IPS DF 4.7 (cell line): ENCODE data around the gene PSMD9.
"Not testable (repeated sequence)": the region's sequence is repeated elsewhere in the genome, so short reads cannot be mapped to it uniquely, and the experiment has no call there.

Source experiments
- DNase-seq: peaks from one replicate; pipeline ENCODE4 v3.0.0-alpha.2; 2013; ENCODE audit warnings: low spot score; ENCODE audit errors: extremely low read depth

PSMD9 gene, protein sequence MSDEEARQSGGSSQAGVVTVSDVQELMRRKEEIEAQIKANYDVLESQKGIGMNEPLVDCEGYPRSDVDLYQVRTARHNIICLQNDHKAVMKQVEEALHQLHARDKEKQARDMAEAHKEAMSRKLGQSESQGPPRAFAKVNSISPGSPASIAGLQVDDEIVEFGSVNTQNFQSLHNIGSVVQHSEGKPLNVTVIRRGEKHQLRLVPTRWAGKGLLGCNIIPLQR

DNA sequence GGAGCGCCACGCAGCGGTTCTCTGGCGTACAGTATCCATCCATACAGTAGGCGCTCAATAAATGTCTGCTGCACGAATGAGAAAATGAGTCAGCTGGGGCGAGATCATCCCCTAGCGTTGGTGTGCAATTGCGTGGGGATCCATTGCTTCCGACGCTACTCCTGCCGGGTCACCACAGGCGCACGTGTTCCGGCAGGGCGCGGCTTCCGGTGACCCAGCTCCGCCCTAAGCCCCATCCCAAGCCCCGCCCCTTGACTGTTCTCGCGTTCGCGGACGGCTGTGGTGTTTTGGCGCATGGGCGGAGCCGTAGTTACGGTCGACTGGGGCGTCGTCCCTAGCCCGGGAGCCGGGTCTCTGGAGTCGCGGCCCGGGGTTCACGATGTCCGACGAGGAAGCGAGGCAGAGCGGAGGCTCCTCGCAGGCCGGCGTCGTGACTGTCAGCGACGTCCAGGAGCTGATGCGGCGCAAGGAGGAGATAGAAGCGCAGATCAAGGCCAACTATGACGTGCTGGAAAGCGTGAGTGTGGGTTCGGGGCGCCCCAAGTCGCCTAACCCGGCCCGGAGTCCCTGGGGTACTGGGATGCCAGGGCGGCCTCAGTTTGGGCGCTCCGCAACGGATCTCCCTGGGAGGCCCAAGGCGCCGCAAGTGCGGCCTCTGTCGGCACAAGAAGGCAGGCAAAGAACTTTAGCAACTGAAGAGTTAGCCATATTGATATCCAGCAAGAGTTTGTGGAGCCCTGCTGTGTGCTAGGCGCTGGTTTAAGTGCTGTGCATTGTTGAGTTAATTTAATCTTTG lies at the start of gene PSMD9:
TSS of gene PSMD9 (plus strand) at position 313 of the 796 bp plus-strand sequence. CDS start at position 380, 67 bp downstream.
- DNase-seq, result peak; percentile 91

DNA sequence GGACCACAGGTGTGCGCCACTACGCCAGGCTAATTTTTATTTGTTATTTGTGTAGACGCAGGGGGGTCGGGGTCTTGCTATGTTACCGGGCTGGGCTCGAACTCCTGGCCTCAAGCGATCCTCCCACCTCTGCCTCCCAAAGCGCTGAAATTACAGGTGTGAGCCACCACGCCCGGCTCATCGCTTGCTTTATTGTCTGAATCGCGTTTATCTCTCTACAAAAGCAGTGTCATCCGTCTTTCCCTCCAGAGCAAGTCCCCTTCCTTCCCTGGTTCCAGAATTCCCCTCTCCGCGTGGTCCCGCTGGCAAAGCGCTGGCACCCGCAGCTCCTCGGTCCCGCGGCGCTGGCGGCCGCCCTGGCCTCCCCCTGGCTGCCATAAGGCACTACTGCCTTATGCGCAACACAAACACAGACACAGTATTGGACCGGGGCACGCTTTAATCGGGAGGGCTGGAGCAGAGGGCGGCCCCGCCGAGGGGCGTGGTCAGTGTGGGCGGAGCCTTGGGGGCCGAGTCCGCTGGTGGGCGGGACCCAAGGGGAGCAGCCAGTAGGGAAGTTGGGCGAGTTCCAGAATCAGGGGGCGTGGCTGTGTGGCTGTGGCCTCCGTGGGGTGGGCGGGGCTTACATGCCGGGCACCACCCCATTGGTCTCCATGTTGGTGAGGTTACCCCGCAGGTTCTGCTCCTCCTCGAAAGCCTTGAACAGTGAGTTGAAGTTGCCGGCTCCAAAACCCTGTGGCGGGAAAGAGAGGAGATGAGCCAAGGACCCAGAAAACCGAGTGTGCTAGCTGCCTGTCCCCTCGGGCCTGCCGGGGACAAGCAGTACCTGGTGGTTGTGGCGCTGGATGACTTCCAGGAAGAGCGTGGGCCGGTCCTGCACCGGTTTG lies 49.2 kb upstream of the PSMD9 start:
- peak; percentile 91 for DNase-seq

DNA sequence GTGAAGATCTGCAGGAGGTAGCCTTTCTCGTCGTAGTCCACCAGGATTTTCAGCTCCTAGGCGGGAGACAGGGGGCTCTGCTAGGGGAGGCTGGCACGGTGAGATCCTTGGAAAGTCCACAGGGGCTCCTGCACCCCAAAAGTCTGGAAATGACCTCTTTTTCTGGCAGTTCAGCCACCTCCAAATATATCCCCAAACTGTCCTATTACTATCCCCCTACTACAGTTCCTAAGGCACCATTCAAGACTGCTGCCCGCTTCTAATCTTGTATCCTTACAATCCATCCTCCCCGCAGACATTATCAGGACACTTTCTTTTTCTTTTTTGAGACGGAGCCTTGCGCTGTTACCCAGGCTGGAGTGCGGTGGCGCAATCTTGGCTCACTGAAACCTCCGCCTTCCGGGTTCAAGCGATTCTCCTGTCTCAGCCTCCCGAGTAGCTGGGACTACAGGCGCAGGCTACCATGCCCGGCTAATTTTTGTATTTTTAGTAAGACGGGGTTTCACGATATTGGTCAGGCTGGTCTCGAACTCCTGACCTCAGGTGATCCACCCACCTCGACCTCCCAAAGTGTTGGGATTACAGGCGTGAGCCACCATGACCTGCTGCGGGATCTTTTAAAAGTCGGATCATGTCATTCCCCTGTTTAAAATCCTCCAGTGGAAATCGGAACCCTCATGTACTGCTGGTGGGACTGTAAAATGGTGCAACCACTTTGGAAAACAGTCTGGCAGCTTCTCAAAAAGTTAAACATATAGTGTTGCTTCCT lies 48.4 kb upstream of the PSMD9 start:
- no peak for DNase-seq

DNA sequence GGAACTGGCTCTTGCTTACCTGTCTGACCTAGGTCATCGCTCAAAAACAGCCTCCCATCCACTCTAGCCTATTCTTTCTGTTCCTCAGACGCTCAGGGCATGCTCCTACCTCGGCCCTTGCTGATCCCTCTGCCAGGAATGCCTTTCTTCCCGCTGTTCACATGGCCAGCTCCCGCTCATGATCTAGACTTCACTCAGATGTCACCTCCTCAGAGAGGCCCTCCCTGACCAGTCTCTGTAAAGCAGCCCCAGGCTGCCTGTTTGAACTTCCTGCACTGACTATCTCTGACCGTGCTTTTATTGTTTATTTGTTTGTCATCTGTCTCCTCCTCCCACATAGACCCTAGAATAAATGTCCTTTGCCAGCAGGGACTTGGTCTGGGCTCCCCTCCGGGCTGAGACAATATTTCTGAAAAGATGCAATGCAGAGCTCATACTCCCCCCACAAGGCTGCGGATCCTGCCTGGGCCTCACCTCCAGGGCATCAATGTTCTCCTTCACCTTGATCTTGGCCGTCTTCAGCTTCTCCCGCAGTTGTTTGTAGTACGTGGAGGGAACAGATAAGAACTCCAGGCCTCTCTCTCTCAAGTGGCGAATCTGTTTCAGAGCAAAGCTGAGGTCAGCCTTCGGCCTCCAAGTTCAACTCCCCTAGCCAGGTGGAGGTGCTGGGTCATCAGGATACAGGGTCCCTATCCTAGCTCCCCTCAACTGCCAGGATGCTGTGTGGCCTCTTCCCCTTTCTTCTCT lies 45.2 kb upstream of the PSMD9 start:
- no peak for DNase-seq

DNA sequence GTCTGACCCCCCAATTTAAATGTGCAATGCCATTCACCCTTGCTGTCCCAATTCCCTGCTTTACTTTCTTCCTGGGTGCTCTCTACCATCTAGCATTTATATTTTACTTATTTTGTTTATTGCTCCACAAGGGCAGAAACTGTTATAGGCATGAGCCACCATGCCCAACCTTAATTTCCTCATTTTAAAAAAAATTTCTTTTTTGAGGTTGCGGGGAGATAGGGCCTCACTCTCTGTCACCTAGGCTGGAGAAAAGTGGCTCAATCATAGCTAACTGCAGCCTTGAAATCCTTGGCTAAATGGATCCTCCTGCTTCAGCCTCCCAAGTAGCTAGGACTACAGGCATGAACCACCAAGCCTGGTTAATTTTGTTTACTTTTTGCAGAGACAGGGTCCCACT lies 42.9 kb upstream of the PSMD9 start:
- DNase-seq, result no peak

DNA sequence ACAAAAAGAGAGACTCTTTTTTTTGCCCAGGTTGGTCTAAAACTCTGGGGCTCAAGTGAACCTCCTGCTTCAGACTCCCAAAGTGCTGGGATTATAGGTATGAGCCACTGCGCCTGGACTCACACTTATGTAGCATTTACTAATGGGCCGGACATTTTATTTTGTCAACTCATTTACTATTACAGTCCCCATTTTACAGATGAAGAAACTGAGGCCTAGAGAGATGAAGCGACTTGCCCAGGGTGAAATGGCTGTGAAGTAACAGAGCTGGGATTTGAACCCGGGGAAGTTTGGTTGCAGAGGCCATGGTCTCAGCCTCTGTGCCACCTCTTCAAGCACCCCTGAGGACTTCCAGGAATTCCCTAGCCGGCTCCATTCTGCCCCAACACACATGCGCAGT lies 39.4 kb upstream of the PSMD9 start:
- no peak for DNase-seq

DNA sequence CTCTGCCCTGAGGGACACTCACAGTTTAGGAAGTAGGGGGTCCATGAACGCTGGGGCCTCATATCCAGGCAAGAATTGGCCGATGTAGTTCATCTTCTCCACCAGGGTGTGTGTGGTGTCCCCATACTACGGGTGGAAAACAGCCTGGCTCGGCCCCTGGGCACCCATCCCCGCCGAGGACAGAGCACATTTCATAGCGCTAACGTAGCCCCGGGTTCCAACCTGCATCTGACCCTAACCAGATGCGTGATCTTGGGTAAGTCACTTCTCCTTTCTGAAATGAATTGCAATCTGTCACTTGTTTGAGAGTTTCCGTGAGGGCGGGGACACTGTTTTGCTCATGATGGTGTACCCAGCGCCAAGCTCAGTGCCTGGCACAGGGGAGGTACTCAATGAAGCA lies 38.9 kb upstream of the PSMD9 start:
- no peak for DNase-seq

DNA sequence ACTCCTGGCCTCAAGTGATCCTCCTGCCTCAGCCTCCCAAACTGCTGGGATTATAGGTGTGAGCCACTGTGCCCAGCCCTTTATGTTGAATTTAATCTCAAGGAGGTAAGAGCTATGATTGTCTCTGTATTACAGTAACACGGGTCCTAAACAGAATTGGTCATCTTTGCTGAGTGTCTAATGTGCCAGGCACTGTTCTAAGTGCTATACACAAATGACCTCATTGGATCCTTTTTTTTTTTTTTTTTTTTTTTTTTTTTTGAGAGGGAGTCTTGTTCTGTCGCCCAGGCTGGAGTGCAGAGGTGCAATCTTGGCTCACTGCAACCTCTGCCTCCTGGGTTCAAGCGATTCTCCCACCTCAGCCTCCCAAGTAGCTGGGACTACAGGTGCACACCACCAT lies 36.2 kb upstream of the PSMD9 start:
- DNase-seq, result not testable (repeated sequence)

DNA sequence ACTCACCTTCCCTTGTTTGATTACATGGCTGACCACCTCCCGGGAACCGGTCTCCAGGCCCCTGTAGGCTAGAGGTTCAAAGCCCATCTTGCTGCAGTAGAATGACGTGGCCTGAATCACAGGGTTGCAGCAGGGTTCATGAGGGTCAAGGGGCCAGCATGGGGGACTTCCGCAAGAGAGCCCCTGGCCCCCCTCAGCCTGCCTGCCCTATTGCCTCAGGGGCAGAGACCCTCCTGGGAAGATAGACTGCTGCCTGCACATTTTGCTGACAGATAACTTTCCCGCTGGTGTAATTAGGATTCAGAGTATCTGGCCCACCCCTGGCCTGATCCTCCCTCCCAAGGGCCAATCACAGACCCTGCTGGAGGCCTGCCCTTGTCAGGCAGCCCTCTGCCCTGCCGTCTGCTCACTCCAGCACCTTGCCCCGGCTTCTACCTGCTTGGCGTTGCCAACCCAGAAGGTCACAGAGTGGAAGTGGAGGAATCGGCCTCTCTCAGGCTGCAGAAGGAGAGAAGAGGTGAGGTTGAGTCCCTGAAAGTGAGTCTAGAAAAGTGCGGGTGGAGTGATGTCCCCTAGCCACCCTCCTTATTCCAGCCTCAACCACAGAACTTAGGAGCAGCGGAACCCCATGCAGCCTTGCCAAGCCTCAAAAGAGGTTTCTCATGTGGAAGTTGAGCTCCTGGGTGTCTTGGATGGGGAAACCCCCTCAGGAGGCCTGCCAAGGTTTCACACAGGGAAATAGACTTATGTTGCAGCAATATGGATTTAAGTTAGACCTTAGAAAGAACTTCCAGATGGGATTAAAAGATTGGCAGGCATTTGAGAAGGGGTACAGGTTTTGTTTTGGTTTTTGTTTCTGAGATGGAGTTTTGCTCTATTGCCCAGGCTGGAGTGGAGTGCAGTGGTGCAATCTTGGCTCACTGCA lies 31.0 kb upstream of the PSMD9 start:
- no peak for DNase-seq

DNA sequence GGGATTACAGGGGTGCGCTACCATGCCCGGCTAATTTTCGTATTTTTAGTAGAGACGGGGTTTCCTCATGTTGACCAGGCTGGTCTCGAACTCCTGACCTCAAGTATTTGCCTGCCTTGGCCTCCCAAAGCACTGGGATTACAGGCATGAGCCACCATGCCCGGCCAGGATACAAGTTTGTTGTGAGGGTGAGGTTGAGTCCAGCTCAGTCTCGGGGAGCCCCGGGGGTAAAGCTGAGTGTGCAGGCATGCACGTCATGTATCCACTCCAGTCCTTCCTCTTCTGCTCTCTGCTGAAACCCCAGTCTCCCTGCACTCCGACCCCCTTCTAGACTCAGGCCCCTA lies 30.3 kb upstream of the PSMD9 start:
- DNase-seq, result no peak

DNA sequence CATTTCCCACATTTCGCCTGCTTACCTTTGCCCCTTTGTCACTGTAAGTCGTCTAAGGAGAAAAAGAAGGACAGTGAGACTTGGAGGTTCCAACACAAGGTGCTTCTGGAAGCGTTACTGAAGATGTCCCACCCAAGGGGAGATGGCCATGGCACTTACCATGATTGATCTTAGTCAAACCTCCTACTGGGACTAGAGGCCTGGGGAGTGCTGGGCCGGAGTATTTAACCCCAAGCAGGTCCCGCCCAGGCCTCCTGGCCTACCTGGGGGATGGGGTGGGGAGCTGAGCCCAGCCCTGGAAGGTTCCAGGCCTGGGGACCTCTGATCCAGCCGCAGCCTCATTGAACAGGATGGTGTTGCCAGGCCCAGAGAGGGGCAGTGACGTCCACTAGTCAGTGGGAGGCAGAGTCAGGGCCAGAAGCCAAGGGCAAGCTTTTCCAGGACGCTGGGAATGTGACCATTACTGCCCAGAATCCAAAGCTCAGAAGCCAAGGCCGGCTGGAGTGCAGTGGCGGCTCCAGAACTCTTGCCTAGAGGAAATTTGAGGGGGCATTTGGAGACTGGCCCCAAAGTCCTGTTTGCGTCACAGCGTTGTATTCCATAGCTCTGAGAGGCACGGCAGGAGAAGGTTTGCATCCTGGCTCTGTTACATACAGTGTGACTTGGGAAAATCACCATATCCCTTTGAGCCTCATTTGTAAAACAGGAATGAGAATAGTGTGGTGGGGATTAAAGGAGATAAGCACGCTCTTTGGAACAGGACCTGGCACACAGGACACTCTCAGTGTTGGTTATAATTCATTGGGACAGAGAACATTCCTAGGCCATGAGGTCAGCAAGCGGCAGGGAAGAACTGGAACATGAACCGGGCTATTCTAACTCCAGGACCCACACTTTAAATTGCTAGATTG lies 29.7 kb upstream of the PSMD9 start, which contains the start of gene HPD:
TSS of gene HPD (minus strand) at position 198 of the 911 bp plus-strand sequence. CDS start at position 162, 36 bp downstream.
- no peak for DNase-seq

DNA sequence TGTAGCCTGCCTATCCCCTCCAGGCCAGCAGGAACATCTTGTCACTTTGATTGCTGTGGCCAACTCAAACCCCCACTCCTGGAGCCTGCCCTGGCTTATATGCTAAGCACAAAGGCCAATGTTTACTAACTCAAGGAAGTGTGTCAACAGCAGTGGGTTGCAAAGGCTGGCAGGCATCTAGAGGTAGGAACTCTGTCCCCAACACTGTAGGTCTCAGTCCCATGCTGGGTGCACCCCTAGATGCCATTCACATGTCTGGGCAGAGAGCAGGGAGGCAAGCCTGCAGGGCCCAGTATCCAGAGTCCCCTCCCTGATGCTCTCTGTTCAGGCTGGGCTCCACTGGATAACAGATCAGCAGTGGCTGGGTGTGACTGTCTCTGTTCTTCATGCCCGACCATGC lies 28.3 kb upstream of the PSMD9 start:
- no peak for DNase-seq

DNA sequence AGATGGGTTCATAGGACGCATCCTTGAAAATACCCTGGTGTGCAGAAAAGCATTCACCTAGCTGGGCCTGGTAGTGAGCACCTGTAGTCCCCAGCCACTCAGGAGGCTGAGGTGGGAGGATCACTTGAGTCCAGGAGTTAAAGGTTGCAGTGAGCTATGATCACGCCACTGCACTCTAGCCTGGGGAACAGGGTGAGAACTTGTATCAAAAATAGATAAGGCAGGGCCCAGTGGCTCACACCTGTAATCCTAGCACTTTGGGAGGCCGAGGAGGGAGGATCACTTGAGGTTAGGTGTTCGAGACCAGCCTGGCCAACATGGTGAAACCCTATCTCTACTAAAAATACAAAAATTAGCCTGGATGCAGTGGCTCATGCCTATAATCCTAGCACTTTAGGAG lies 27.9 kb upstream of the PSMD9 start:
- not testable (repeated sequence) for DNase-seq

DNA sequence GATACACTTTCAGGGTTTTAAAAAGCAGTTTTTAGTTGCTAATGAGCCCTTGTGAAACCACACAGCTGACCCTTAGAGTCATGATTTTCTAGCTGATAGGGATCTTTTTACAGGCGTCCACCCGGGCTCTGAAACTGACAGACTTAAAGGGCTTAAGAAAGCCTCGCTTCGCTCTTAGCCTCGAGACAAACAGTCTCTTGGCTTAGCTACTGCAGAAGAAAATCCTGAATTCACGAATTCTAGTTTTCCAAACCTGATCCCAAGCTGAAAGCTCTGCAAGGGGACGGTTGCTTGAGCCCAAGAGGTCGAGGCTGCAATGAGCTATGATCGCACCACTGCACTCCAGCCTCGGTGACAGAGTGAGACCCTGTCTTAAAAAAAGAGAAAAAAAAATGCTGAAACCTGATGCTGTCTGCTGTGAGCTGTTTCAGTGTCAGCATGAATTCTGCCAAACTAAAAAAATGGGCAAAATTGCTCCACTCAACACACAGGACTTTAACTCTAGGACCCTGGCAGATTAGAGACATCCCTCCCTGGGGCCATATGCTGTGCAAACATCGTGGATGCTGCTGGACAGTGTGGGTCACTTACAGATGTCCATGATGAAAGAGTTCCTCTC lies 26.8 kb upstream of the PSMD9 start:
- no peak for DNase-seq

DNA sequence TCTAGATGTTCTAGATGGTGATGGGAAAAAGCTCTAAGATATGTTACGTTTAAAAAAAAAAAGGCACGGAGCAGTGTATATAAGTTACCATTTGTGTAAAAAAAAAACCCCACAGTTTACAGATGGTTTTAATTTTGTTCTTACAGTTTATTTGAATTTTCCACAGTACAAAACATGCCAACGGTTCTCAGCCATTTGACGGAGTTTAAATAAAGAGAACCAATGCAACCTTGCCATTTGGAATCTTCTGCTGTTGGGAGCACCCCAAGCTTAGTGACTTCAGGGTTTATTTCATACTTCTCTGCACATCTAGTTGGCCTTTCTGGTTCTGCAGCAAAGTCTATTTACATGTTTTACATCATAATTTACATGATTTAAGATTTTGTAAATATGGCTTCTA lies 22.3 kb upstream of the PSMD9 start:
- DNase-seq, result no peak

DNA sequence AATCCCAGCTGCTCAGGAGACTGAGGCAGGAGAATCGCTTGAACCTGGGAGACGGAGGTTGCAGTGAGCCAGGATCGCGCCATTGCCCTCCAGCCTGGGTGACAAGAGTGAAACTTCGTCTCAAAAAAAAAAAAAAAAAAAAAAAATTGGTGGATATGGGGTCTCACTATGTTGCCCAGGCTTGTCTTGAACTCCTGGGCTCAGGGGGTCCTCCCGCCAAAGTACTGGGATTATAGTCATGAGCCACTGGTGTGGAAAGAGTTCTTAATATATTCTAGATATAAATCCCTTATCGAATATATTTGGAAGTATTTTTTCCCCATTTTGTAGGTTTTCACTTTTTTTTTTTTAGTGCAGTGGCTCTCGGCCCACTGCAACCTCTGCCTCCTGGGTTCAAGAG lies 19.4 kb upstream of the PSMD9 start:
- not testable (repeated sequence) for DNase-seq

DNA sequence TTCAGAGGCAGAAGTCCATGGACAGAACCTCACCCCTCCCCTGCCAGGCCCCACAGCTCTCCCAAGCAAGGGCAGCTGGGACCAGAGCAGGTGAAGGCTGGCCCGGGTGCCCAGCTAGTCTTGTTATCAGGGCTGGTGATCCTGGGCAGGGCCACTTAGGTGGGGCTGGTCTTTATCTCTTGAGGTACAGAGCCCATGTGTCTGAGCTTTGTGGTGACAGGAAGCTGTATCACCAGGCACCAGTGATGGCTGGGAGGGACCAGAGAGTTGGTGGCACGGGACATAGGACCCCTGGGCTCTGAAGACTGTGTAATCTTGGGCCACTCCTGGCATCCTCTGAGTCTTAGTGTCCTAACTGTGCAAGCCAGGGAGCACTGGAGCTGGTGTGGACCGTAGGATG lies 17.1 kb upstream of the PSMD9 start:
- DNase-seq, result no peak
